ENCODE data around the gene FLRT2.

The FLRT2 gene

GRCh38 chr14:85675957-85676356 is 146.0 kb downstream of the FLRT2 start:
- no peak for DNase-seq

GRCh38 chr14:85686908-85687307 is 157.0 kb downstream of the FLRT2 start:
- no peak for DNase-seq

- no peak for DNase-seq
Observed at GRCh38 chr14:85687456-85687855, 157.5 kb downstream of the FLRT2 start.

- no peak for DNase-seq
Observed at GRCh38 chr14:85688006-85688405, 158.1 kb downstream of the FLRT2 start.

GRCh38 chr14:85695300-85695699 is 165.4 kb downstream of the FLRT2 start:
- no peak for DNase-seq

GRCh38 chr14:85701116-85701515 is 171.2 kb downstream of the FLRT2 start:
- no peak for DNase-seq

- no peak for DNase-seq
Observed at GRCh38 chr14:85701763-85702162, 171.8 kb downstream of the FLRT2 start.

GRCh38 chr14:85702191-85702590 is 172.2 kb downstream of the FLRT2 start:
- no peak for DNase-seq

- DNase-seq, result no peak
Observed at GRCh38 chr14:85702997-85703396, 173.1 kb downstream of the FLRT2 start.

Data from CD4-positive, alpha-beta T cell treated with Interleukin-15 for 1 hour (primary cell).